K562 (cell line): Measurements from ENCODE around the gene PCSK2. TPM values are rescaled to one million over a fixed set of nuclear protein-coding genes. Genes with fewer than 3 reads are reported as not detected.

Experiments
- ATAC-seq: fragments of 200-7000 bp; cut with Tn5 transposase; 3 replicates; pipeline ENCODE4 v1.9.1; 2020; ENCODE audit warnings: moderate library complexity
- BruUV-seq: library from RNA; stranded (reverse); fragments of 400-500 nt; replicated peaks from 2 replicates; lab custom pipeline; 2021; lab: Mats Ljungman, UMichigan
- CTCF ChIA-PET: fragments of 300-600 bp; formaldehyde crosslinking; extraction: SDS; loops from one replicate; lab custom pipeline; 2021; ENCODE audit warnings: low intra/inter-chr PET ratio; lab: Yijun Ruan, JAX
- POLR2A ChIA-PET: fragments of 300-600, 350-650 bp; sonication (Branson Sonifier 250); formaldehyde crosslinking; extraction: SDS; loops from one replicate; lab custom pipeline; 2021; ENCODE audit warnings: antibody characterized with exemption, inconsistent platforms; lab: Yijun Ruan, JAX
- DNase-seq, 4 experiments: peaks; one replicate each; pipeline versions ENCODE4 v3.0.0 to v3.0.0-alpha.2; 2011 to 2018; ENCODE audit warnings: low spot score in 3 of 4, mixed read lengths in 3 of 4; ENCODE audit errors: extremely low read depth in 1 of 4
- FAIRE-seq: peaks from 2 replicates; lab custom pipeline; 2011; peaks lifted over from hg19 to GRCh38; lab: Jason Lieb, UNC
- H2AFZ ChIP-seq: 2 replicates; pipeline ENCODE4 v1.6.0; 2011; ENCODE audit warnings: low read depth, low read length, control low read depth, inconsistent platforms
- H3K27ac ChIP-seq: fragments of 200-600 bp; 3 replicates; pipeline ENCODE4 v1.8.0; 2011; ENCODE audit warnings: low read depth, mild to moderate bottlenecking, control low read depth, inconsistent platforms, low read length, moderate library complexity, mixed read lengths; ENCODE audit errors: extremely low read depth
- H3K27me3 ChIP-seq, 2 experiments: fragments of 300-600 bp in 1 of 2; 2 replicates in 1 of 2; 3 replicates in 1 of 2; pipeline versions ENCODE4 v1.6.0 to v1.8.0; 2011; ENCODE audit warnings: inconsistent platforms in 2 of 2, low read length in 2 of 2, mild to moderate bottlenecking in 1 of 2, mixed read lengths in 1 of 2, moderate library complexity in 1 of 2; ENCODE audit not compliant: control insufficient read depth in 2 of 2, insufficient read depth in 2 of 2
- H3K36me3 ChIP-seq: fragments of 300-600 bp; 3 replicates; pipeline ENCODE4 v1.8.0; 2011; ENCODE audit warnings: mild to moderate bottlenecking, low read length, inconsistent platforms; ENCODE audit not compliant: control insufficient read depth, insufficient read depth
- H3K4me1 ChIP-seq, 2 experiments: fragments of 200-600 bp in 1 of 2; replicated peaks in 1 of 2; 2 replicates in 1 of 2; 3 replicates in 1 of 2; pipeline versions ENCODE4 v1.5.1 to v1.8.0; 2011; ENCODE audit warnings: inconsistent platforms in 2 of 2, low read length in 2 of 2, mild to moderate bottlenecking in 1 of 2, mixed read lengths in 1 of 2, moderate library complexity in 1 of 2; ENCODE audit not compliant: control insufficient read depth in 2 of 2, insufficient read depth in 2 of 2
- H3K4me2 ChIP-seq: 2 replicates; pipeline ENCODE4 v1.6.1; 2011; ENCODE audit warnings: low read length, control low read depth, inconsistent platforms, mixed read lengths; ENCODE audit not compliant: insufficient read depth
- H3K4me3 ChIP-seq: fragments of 200-600 bp; sonication (generic), shearing (Covaris generic); 2 replicates; pipeline ENCODE4 v1.5.1; 2016; ENCODE audit warnings: control low read depth, inconsistent platforms
- H3K79me2 ChIP-seq: fragments of 200-600 bp; 3 replicates; pipeline ENCODE4 v1.8.0; 2011; ENCODE audit warnings: low read length, inconsistent platforms; ENCODE audit not compliant: control insufficient read depth, insufficient read depth
- H3K9ac ChIP-seq, 2 experiments: 2 replicates each; pipeline versions ENCODE4 v1.6.0 to v1.6.1; 2011; ENCODE audit warnings: low read depth in 2 of 2, low read length in 2 of 2, control low read depth in 1 of 2, inconsistent platforms in 1 of 2, mild to moderate bottlenecking in 1 of 2, mixed read lengths in 1 of 2; ENCODE audit not compliant: insufficient read depth in 1 of 2
- H3K9me1 ChIP-seq: one replicate; pipeline ENCODE4 v1.6.0; 2011; ENCODE audit warnings: inconsistent platforms, mild to moderate bottlenecking, low read length, moderate library complexity; ENCODE audit not compliant: control insufficient read depth, insufficient read depth
- H3K9me3 ChIP-seq: replicated peaks from 2 replicates; pipeline ENCODE4 v1.5.1; 2011; ENCODE audit warnings: low read depth, low read length, inconsistent platforms; ENCODE audit not compliant: control insufficient read depth, insufficient read depth
- H4K20me1 ChIP-seq: replicated peaks from 2 replicates; pipeline ENCODE4 v1.6.1; 2011; ENCODE audit warnings: low read length, inconsistent platforms, mixed read lengths; ENCODE audit not compliant: control insufficient read depth, insufficient read depth
- BRCA1 ChIP-seq, 2 experiments: fragments of 450-650 bp in 1 of 2; sonication (generic) in 1 of 2; formaldehyde crosslinking in 1 of 2; IDR thresholded peaks; 2 replicates each; pipeline versions ENCODE4 v1.5.0 to v1.6.1; 2017 to 2020; ENCODE audit warnings: mild to moderate bottlenecking in 1 of 2, missing genetic modification reagents in 1 of 2
- E2F3 ChIP-seq: fragments of 250-450 bp; sonication (Bioruptor Pico); IDR thresholded peaks from 2 replicates; pipeline ENCODE4 v1.4.0; 2020; ENCODE audit warnings: mild to moderate bottlenecking
- ELF2 ChIP-seq: fragments of 250-450 bp; sonication (Bioruptor Pico); IDR thresholded peaks from 2 replicates; pipeline ENCODE4 v1.5.0; 2021; ENCODE audit warnings: mild to moderate bottlenecking
- MYC ChIP-seq, 2 experiments: fragments of 250-450 bp in 1 of 2; sonication (Bioruptor Pico) in 1 of 2; IDR thresholded peaks; 2 replicates each; pipeline versions ENCODE4 v1.5.1 to v1.6.1; 2012 to 2021; ENCODE audit warnings: low read depth in 2 of 2, borderline replicate concordance in 1 of 2, improper control_type of control experiment in 1 of 2, low read length in 1 of 2, mild to moderate bottlenecking in 1 of 2, moderate library complexity in 1 of 2
- NRF1 ChIP-seq, 2 experiments: fragments of 450-650 bp; IDR thresholded peaks in 1 of 2; conservative IDR thresholded peaks in 1 of 2; 2 replicates each; pipeline ENCODE4 v1.6.1; 2014; ENCODE audit warnings: mild to moderate bottlenecking in 2 of 2
- POLR3G ChIP-seq: IDR thresholded peaks from 2 replicates; pipeline ENCODE4 v1.6.1; 2011; ENCODE audit not compliant: insufficient read length, insufficient replicate concordance; ENCODE audit errors: extremely low read depth
- RNF2 ChIP-seq: sonication (generic); IDR thresholded peaks from 2 replicates; pipeline ENCODE4 v1.6.1; 2016
- SUPT5H ChIP-seq: fragments of 450-650 bp; IDR thresholded peaks from 2 replicates; pipeline ENCODE4 v1.6.1; 2016
- ZNF561 ChIP-seq: fragments of 450-650 bp; formaldehyde crosslinking; conservative IDR thresholded peaks from 2 replicates; pipeline ENCODE4 v1.4.0; 2020; ENCODE audit warnings: mild to moderate bottlenecking, moderate library complexity
- ZNF695 ChIP-seq: fragments of 450-650 bp; formaldehyde crosslinking; IDR thresholded peaks from 2 replicates; pipeline ENCODE4 v1.4.0; 2020; ENCODE audit warnings: mild to moderate bottlenecking, moderate library complexity
- WGBS: fragments of 100-300 bp; shearing (Covaris generic); methylation state at CpG from one replicate; pipeline ENCODE4 v1.1.6; 2016; ENCODE audit warnings: low coverage, mixed read lengths; ENCODE audit not compliant: insufficient coverage; ENCODE audit errors: missing lambda C conversion rate; 5-methylcytosine and 5-hydroxymethylcytosine counted together
- in situ Hi-C: fragments of 300-500 bp; cut with MboI; formaldehyde crosslinking; loops from 4 replicates; pipeline ENCODE4 v1.15.0; 2018; ENCODE audit warnings: inconsistent platforms, mixed read lengths
- intact Hi-C: fragments of 100-400 bp; cut with micrococcal nuclease; formaldehyde crosslinking; loops from 2 replicates; pipeline ENCODE4 v1.14.2; 2022
- polyA plus RNA-seq, 8 experiments: library from polyadenylated mRNA; depleted of rRNA in 4 of 8; stranded (reverse) in 5 of 8; unstranded in 3 of 8; fragments of >200 nt; fragmentation: Nextera tagmentation in 2 of 8; fragmentation: Illumina TruSeq in 1 of 8; extraction: Ambion mirVana in 2 of 8; extraction: Trizol in 1 of 8; gene quantifications; 2 replicates each; pipeline versions ENCODE4 v1.2.1 to v1.2.3, GENCODE V29; 2011 to 2014; ENCODE audit warnings: inconsistent platforms in 1 of 8, missing spikeins in 1 of 8
- total RNA-seq, 7 experiments: library from RNA; depleted of rRNA in 6 of 7; stranded (reverse); fragments of >200 nt in 6 of 7; fragmentation: Illumina TruSeq in 2 of 7; extraction: Trizol in 2 of 7; gene quantifications; 2 replicates each; pipeline versions ENCODE4 v1.2.1 to v1.2.3, GENCODE V29; 2011 to 2021; ENCODE audit warnings: low replicate concordance in 1 of 7

The PCSK2 gene
- total and polyA plus RNA-seq, 9 of the 15 experiments (the other 6 are each of a cell fraction or from before 2014, with no cell fraction given): 0.04 to 0.07 (median 0.05) TPM; not detected in 6

DNA sequence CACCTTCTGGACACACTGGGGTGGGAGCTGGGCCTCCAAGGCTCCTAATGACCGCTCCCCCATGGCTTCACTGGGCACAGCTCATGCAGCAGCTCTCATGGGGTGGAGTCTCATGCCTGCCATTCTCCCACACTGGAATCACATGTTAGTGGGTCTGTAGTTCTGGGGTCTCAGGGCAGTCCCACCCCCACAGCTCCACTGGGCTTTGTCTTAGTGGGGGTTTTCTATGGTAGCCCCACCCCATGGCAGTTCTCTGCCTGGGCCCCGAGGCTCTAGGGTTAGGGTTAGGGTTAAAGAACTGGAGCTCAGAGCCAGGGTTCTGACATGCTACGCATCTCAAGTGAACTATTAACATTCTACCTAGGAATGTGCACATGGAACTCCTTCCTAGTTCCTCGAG is 139.0 kb downstream of the PCSK2 start:
- H4K20me1 ChIP-seq: no peaks in the 10 kb centered on the region
- no peaks in the 10 kb centered on the region for H3K27me3 ChIP-seq
- POLR2A ChIA-PET: no interaction called here
- no peak overlapping the region for H3K4me3 ChIP-seq
- H2AFZ ChIP-seq: no peak overlapping the region
- in situ Hi-C loops: no loop called here
- no peak for ATAC-seq
- H3K36me3 ChIP-seq: no peaks in the 10 kb centered on the region
- CTCF ChIA-PET: no interaction called here
- no peak overlapping the region for H3K9ac ChIP-seq
- intact Hi-C loops: no loop called here
- no peaks in the 10 kb centered on the region for H3K9me3 ChIP-seq
- DNase-seq: no peak
- H3K4me2 ChIP-seq: no peak overlapping the region
- no peaks in the 10 kb centered on the region for H3K79me2 ChIP-seq
- WGBS: 0% methylated on average over 4 of the region's 4 CpGs
- H3K9me1 ChIP-seq: no peaks in the 10 kb centered on the region
- H3K27ac ChIP-seq: no peak overlapping the region
- no peak for FAIRE-seq
- H3K4me1 ChIP-seq: no peaks in the 10 kb centered on the region
- BruUV-seq: no TSS peak
- no peak for TF ChIP-seq POLR3G
- no peak for TF ChIP-seq NRF1 (conservative IDR thresholded peaks at IDR 0.05 in 1 of 2, IDR thresholded peaks at IDR 0.05 in 1 of 2)
- TF ChIP-seq MYC (IDR thresholded peaks at IDR 0.05; ENCODE audit: low read depth, low read length): no peak
- TF ChIP-seq MYC (CRISPR knock-in tag; IDR thresholded peaks at IDR 0.05; ENCODE audit: borderline replicate concordance, low read depth): no peak
- no peak for TF ChIP-seq ZNF561
- TF ChIP-seq ELF2: no peak
- no peak for TF ChIP-seq BRCA1 (IDR thresholded peaks at IDR 0.05)
- no peak for TF ChIP-seq BRCA1 (CRISPR knock-in tag; IDR thresholded peaks at IDR 0.05)
- no peak for TF ChIP-seq RNF2
- TF ChIP-seq ZNF695 (CRISPR knock-in tag): no peak
- no peak for TF ChIP-seq SUPT5H
- TF ChIP-seq E2F3 (CRISPR knock-in tag): no peak
